ENCODE results near the gene GREM2.

GRCh38 chr1:240462766-240463395 is 149.1 kb downstream of the GREM2 start:
- TF ChIP-seq GATA2 (IDR thresholded peaks at IDR 0.05; ENCODE audit: low read depth, low read length) (no peak), GATA3 (IDR thresholded peaks at IDR 0.05; ENCODE audit: low read depth, low read length) (no peak)

All from SH-SY5Y (cell line).